Panc1 (cell line): ENCODE results near the gene CCR7. TPM values are rescaled to one million over a fixed set of nuclear protein-coding genes. Genes with fewer than 3 reads are reported as not detected.

Source experiments
- ATAC-seq: fragments of 200-7000 bp; cut with Tn5 transposase; 2 replicates; pipeline ENCODE4 v1.9.1; 2020; ENCODE audit warnings: mild to moderate bottlenecking, moderate library complexity
- BruUV-seq: library from RNA; stranded (reverse); fragments of 400-500 nt; replicated peaks from 2 replicates; lab custom pipeline; 2021; lab: Mats Ljungman, UMichigan
- CTCF ChIA-PET: fragments of 300-600 bp; sonication (Branson Sonifier 250); formaldehyde crosslinking; loops from one replicate; lab custom pipeline; 2022; ENCODE audit warnings: antibody characterized with exemption; lab: Charles Lee
- POLR2A ChIA-PET: fragments of 300-600 bp; sonication (Branson Sonifier 250); formaldehyde crosslinking; loops from one replicate; lab custom pipeline; 2022; ENCODE audit warnings: antibody characterized with exemption; lab: Charles Lee
- DNase-seq: peaks from one replicate; pipeline ENCODE4 v3.0.0-alpha.2; 2010; ENCODE audit warnings: low read depth, low spot score
- H3K27ac ChIP-seq: 2 replicates; pipeline ENCODE4 v1.5.1; 2011; ENCODE audit warnings: mild to moderate bottlenecking, low read length, inconsistent platforms
- H3K27me3 ChIP-seq: fragments of 200-500 bp; sonication (Bioruptor generic); 2 replicates; pipeline ENCODE4 v1.6.0; 2014; ENCODE audit warnings: low read length, inconsistent platforms; ENCODE audit not compliant: control insufficient read depth, insufficient read depth
- H3K36me3 ChIP-seq: fragments of 200-500 bp; sonication (Bioruptor generic); 2 replicates; pipeline ENCODE4 v1.5.1; 2014; ENCODE audit warnings: inconsistent platforms, mild to moderate bottlenecking, low read length, moderate library complexity; ENCODE audit not compliant: control insufficient read depth, insufficient read depth
- H3K4me1 ChIP-seq: 2 replicates; pipeline ENCODE4 v1.5.1; 2011; ENCODE audit warnings: inconsistent platforms, mild to moderate bottlenecking, low read length, moderate library complexity; ENCODE audit not compliant: control insufficient read depth, insufficient read depth
- H3K4me3 ChIP-seq, 2 experiments: 2 replicates each; pipeline ENCODE4 v1.5.1; 2011 to 2012; ENCODE audit warnings: low read depth in 2 of 2, low read length in 2 of 2, mild to moderate bottlenecking in 2 of 2, inconsistent platforms in 1 of 2, moderate library complexity in 1 of 2
- H3K9me3 ChIP-seq: fragments of 200-500 bp; sonication (Bioruptor generic); 2 replicates; pipeline ENCODE4 v1.5.1; 2014; ENCODE audit warnings: low read depth, mild to moderate bottlenecking, inconsistent platforms, low read length, moderate library complexity; ENCODE audit not compliant: control insufficient read depth, insufficient read depth
- POLR2AphosphoS5 ChIP-seq: IDR thresholded peaks from 2 replicates; pipeline ENCODE4 v1.6.1; 2012; ENCODE audit warnings: mild to moderate bottlenecking, low read depth, low read length, moderate library complexity
- SIN3A ChIP-seq: IDR thresholded peaks from 2 replicates; pipeline ENCODE4 v1.6.1; 2012; ENCODE audit warnings: low read depth, mild to moderate bottlenecking, low read length, moderate library complexity, borderline replicate concordance; ENCODE audit not compliant: insufficient read depth
- TCF7L2 ChIP-seq: IDR thresholded peaks from 2 replicates; pipeline ENCODE4 v1.6.1; 2011; ENCODE audit warnings: mild to moderate bottlenecking, low read depth, low read length, inconsistent platforms
- in situ Hi-C: cut with HindIII; loops from 2 replicates; pipeline ENCODE4 v1.10.0; 2016; ENCODE audit warnings: low sequenced_read_pairs, low pct_unique_long_range_greater_than_20kb
- intact Hi-C: fragments of 100-400 bp; cut with micrococcal nuclease; formaldehyde crosslinking; loops from one replicate; pipeline ENCODE4 v1.10.0; 2022; ENCODE audit not compliant: unreplicated experiment
- total RNA-seq: library from RNA; stranded (reverse); gene quantifications from one replicate; pipeline ENCODE4 v1.2.1, GENCODE V29; 2021; ENCODE audit not compliant: unreplicated experiment
- TF ChIP-seq, protein P1 (sequence below): fragments of 450-650 bp; IDR thresholded peaks from 2 replicates; pipeline ENCODE4 v1.5.1; 2017; ENCODE audit warnings: mild to moderate bottlenecking
- TF ChIP-seq, protein P2 (sequence below), 2 experiments: IDR thresholded peaks; 2 replicates each; pipeline ENCODE4 v1.6.1; 2011 to 2012; ENCODE audit warnings: low read depth in 2 of 2, control low read depth in 1 of 2, low read length in 1 of 2, mild to moderate bottlenecking in 1 of 2, moderate library complexity in 1 of 2; ENCODE audit not compliant: insufficient read depth in 1 of 2

CCR7 gene
- total RNA-seq, 1 experiment from 2014 or later: 0.44 TPM

DNA sequence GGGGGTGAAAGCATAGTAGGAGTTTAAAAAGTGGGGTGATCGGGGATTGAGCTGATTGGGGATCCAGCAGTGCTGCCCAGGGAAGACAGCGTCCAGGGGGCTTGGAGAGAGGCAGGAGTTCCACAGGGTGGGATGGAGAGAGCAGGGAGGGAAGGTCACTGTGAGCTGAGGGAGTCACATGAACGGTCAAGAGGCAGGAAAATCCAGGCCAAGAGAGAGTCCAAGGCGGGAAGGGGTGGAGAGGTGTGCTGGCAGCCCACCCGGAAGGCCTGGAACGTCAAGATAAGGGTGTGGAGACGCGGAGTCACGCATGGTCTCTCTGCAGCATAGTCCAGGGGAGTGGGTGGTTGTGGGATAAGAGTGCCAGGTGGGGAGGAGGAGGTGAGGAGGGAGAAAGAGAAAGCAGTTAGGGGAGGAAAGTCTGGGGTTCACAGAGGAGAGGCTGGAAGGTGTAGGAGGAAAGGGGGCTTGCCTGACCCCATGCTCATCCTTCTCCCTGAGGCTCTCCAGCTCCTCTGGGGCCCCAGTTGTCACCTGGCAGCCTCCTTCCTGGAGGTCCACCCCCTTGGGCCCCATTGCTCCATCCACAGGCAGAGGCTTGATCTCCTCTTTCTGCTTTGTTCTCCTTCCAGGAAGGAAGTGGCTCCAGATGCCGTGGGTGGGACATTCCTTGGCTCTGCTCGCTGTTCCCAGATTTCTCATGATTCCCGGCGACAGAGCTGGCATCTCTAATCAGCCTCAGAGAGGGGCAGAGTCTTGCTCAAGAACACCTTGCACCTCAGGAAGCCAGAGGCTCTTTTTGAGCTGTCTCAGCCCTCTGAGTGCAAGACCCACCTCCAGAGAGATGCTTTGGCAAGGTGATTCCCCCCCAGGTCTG lies 28.7 kb downstream of the CCR7 start:
- POLR2A ChIA-PET: interaction anchor here (0.7 kb wide), 1 partner anchor 220 kb away, joined by 8 read pairs; no protein-coding TSS in a partner anchor
- intact Hi-C loops: no loop called here

DNA sequence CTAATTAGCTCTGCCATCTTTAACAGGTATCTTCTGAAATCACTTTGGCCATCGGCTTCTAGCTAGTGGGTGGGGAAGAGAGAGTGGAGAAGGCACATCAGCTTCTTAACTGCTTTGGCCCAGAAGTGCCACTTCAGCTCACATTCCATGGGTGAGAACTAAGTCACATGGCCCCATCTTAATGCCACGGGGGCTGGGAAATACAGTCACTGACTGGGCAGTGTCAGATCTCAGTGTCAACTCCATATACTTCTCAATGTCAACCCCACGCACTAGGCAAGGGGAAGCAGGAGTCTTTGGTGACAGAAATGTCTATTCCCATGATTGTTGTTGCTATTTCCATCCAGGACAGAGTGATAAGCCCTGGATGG lies 29.4 kb downstream of the CCR7 start:
- Histone ChIP-seq H3K4me1 (no peaks in the 10 kb centered on the region), H3K36me3 (no peaks in the 10 kb centered on the region), H3K9me3 (no peaks in the 10 kb centered on the region), H3K4me3 (no peak overlapping the region), H3K27me3 (no peaks in the 10 kb centered on the region), H3K27ac (no peak overlapping the region)
- DNase-seq (no peak), ATAC-seq (no peak)
- TF ChIP-seq TCF7L2: no peak
- TF ChIP-seq POLR2AphosphoS5: no peak
- TF ChIP-seq, protein P1, sequence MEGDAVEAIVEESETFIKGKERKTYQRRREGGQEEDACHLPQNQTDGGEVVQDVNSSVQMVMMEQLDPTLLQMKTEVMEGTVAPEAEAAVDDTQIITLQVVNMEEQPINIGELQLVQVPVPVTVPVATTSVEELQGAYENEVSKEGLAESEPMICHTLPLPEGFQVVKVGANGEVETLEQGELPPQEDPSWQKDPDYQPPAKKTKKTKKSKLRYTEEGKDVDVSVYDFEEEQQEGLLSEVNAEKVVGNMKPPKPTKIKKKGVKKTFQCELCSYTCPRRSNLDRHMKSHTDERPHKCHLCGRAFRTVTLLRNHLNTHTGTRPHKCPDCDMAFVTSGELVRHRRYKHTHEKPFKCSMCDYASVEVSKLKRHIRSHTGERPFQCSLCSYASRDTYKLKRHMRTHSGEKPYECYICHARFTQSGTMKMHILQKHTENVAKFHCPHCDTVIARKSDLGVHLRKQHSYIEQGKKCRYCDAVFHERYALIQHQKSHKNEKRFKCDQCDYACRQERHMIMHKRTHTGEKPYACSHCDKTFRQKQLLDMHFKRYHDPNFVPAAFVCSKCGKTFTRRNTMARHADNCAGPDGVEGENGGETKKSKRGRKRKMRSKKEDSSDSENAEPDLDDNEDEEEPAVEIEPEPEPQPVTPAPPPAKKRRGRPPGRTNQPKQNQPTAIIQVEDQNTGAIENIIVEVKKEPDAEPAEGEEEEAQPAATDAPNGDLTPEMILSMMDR: no peak
- no peak for TF ChIP-seq SIN3A
- TF ChIP-seq, protein P2, sequence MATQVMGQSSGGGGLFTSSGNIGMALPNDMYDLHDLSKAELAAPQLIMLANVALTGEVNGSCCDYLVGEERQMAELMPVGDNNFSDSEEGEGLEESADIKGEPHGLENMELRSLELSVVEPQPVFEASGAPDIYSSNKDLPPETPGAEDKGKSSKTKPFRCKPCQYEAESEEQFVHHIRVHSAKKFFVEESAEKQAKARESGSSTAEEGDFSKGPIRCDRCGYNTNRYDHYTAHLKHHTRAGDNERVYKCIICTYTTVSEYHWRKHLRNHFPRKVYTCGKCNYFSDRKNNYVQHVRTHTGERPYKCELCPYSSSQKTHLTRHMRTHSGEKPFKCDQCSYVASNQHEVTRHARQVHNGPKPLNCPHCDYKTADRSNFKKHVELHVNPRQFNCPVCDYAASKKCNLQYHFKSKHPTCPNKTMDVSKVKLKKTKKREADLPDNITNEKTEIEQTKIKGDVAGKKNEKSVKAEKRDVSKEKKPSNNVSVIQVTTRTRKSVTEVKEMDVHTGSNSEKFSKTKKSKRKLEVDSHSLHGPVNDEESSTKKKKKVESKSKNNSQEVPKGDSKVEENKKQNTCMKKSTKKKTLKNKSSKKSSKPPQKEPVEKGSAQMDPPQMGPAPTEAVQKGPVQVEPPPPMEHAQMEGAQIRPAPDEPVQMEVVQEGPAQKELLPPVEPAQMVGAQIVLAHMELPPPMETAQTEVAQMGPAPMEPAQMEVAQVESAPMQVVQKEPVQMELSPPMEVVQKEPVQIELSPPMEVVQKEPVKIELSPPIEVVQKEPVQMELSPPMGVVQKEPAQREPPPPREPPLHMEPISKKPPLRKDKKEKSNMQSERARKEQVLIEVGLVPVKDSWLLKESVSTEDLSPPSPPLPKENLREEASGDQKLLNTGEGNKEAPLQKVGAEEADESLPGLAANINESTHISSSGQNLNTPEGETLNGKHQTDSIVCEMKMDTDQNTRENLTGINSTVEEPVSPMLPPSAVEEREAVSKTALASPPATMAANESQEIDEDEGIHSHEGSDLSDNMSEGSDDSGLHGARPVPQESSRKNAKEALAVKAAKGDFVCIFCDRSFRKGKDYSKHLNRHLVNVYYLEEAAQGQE (IDR thresholded peaks at IDR 0.05; ENCODE audit: insufficient read depth in 1 of 2, low read depth in 2 of 2, low read length in 1 of 2): no peak
- in situ Hi-C loops (no loop called here), intact Hi-C loops (no loop called here)
- POLR2A ChIA-PET: interaction anchor here (0.7 kb wide), 1 partner anchor 220 kb away, joined by 8 read pairs; no protein-coding TSS in a partner anchor
- BruUV-seq: no TSS peak
- CTCF ChIA-PET: interaction anchor here (0.6 to 1.0 kb wide), 3 partner anchors 26 to 254 kb away, joined by 3 to 8 read pairs (median 5); no protein-coding TSS in a partner anchor

More for the DNA sequence above, 28.7 kb downstream of the CCR7 start:
- Histone ChIP-seq H3K9me3 (no peaks in the 10 kb centered on the region), H3K27ac (no peak overlapping the region), H3K36me3 (no peaks in the 10 kb centered on the region), H3K4me3 (no peak overlapping the region), H3K4me1 (no peaks in the 10 kb centered on the region), H3K27me3 (no peaks in the 10 kb centered on the region)
- in situ Hi-C loops: no loop called here
- CTCF ChIA-PET: interaction anchor here (0.7 to 1.0 kb wide), 2 partner anchors 27 to 60 kb away, joined by 3 to 5 read pairs; no protein-coding TSS in a partner anchor
- TF ChIP-seq POLR2AphosphoS5: no peak
- TF ChIP-seq, protein P2 (IDR thresholded peaks at IDR 0.05; ENCODE audit: insufficient read depth in 1 of 2, low read depth in 2 of 2, low read length in 1 of 2): no peak
- TF ChIP-seq, protein P1: no peak
- no peak for TF ChIP-seq SIN3A
- no peak for TF ChIP-seq TCF7L2
- BruUV-seq: no TSS peak
- DNase-seq: no peak
- no peak for ATAC-seq
